EH (cell line): Measurements from ENCODE around the gene MMAA.
"Not testable (repeated sequence)": the region's sequence is repeated elsewhere in the genome, so short reads cannot be mapped to it uniquely, and the experiment has no call there.

Experiments used
- DNase-seq: peaks from one replicate; pipeline ENCODE4 v3.0.0-alpha.2; 2015; ENCODE audit warnings: low read depth

The MMAA gene

GRCh38 chr4:145635117-145635516, 15.9 kb downstream of the MMAA start:
- no peak for DNase-seq

- DNase-seq: peak; percentile 5
These were observed 16.4 kb downstream of the MMAA start for GRCh38 chr4:145635630-145636029.

- DNase-seq: no peak
These were observed 20.1 kb downstream of the MMAA start for GRCh38 chr4:145639186-145639698.

DNA sequence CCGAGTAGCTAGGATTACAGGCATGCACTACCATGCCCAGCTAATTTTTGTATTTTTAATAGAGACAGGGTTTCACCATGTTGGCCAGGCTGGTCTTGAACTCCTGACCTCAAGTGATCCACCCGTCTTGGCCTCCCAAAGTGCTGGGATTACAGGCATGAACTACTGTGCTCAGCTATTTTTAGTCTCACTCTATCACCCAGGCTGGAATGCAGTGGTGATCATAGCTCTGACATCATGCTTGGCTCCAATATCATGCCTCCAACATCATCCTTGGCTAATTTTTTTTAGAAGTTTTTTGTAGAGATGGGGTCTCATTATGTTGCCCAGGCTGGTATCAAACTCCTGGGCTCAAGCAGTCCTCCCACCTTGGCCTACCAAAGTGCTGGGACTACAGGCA, 21.1 kb downstream of the MMAA start:
- peak; percentile 75 for DNase-seq

GRCh38 chr4:145643295-145643694, 24.1 kb downstream of the MMAA start:
- no peak for DNase-seq

DNA sequence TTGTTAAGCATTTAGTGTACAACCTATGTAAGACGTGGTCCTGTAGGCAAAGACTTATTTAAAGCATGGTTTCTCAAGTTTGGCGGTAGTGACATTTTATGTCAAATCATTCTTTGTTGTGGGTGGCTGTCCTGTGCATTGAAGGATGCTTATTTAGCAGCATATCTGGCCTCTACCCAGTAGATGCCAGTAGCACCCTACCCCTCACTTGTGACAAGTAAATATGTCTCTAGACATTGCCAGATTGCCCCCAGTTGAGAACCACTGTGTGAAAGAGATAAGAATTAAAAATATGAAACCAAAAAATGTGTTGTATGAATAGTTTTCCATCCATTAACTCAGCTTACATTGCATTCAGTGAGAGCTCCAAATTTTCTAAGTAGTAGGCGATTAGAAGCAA, 25.5 kb downstream of the MMAA start:
- DNase-seq: peak; percentile 10

GRCh38 chr4:145656156-145656555, 37.0 kb downstream of the MMAA start:
- no peak for DNase-seq

- DNase-seq: no peak
These were observed 40.9 kb downstream of the MMAA start for GRCh38 chr4:145660064-145660463.

DNA sequence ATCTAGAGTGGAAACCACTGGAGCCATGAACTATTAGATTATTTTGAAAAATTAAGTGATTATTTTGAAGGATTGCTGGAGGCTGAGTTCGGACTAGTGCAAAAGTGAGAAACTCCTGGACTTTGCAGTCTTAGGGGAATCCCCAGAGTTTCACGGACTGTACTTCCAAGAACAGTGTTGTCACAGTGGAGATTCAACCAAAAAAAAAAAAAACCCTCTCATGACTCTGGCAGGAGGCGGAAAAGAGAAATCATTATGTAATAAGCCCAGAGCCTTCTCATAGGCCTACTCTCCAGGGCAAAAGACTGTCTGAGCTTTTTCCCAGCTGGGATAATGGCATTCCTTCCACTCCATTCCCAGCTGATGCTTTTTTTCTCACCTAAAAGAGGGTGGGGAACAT, 44.0 kb downstream of the MMAA start:
- DNase-seq: no peak

GRCh38 chr4:145665773-145666172, 46.6 kb downstream of the MMAA start:
- peak; percentile 4 for DNase-seq

GRCh38 chr4:145670422-145670821, 51.2 kb downstream of the MMAA start:
- no peak for DNase-seq

DNA sequence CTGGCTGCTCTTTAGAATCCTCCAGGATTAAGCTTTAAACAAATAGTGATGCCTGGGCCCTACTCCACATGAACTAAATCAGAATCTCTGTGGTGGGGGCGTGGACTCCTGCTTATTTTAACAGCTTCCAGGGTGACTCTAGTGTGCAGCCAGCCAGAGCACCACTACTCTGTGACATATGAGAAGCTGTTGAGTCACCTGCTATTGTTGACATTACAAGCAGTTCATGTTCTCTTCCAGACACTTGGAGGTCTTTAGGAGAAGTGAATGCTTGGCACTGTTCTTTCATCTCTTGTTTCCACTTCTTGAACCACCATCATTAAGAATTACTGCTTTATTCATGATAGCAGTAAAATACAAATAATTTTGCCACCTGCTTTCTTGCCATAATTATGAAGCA, 60.3 kb downstream of the MMAA start:
- peak; percentile 89 for DNase-seq

- peak; percentile 67 for DNase-seq
These were observed 60.8 kb downstream of the MMAA start, which contains the start of gene C4orf51 for GRCh38 chr4:145679991-145680455. Gene C4orf51 (plus strand): TSS chr4:145680146. CDS start chr4:145680204, 58 bp downstream.

DNA sequence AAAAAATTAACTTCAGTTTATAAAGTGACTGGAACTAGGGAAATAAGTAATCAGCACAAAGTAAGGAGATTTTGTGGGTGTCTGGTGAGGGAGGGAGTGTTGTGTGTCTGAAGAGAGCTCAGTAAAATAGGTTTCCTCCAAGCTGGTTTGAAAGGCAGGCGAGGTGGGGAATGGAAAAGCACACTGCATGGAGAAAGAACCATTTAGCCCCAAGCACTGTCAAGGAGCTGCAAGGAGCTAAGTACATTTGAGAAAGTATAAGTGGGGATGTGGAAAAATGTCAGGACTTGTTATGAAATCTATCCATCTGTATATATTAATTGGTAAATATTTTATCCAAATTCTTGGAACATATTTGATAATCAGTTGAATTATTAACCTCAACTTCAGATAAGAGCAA, 61.7 kb downstream of the MMAA start:
- no peak for DNase-seq

GRCh38 chr4:145681518-145681917, 62.3 kb downstream of the MMAA start:
- no peak for DNase-seq

DNA sequence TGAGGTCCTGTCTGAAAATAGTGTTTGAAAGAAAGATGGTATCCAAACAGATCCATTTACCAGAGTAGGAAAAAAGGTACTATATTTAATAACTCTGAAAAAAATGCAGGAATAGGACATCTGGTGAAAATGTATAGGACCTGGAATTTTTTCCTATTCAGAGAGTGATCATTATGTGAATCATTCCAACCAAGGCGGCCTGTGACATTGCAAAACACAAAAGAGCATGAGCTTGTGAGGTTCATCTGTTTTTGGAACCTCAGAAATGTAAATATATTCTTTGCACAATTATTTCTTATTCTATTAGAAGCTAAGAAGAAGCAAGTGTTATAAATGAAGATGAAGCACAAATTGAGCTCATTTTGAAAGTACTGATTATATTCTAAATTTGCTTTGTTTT, 62.8 kb downstream of the MMAA start:
- DNase-seq: peak; percentile 2

DNA sequence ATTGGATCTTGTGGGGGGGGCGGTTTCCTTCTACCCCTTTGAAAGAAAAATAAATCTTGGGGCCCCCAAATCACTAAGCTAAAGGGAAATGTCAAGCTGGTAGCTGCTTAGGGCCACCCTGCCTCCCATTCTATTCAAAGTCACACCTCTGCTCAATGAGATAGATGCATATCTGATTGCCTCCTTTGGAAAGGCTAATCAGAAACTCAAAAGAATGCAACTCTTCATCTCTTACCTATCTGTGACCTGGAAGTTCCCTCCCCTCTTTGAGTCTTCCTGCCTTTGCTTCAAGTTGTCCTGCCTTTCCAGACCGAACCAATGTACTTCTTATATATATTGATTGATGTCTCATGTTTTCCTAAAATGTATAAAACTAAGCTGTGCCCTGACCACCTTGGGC, 67.8 kb downstream of the MMAA start:
- no peak for DNase-seq

GRCh38 chr4:145690610-145691009, 71.4 kb downstream of the MMAA start:
- DNase-seq: no peak

- not testable (repeated sequence) for DNase-seq
These were observed 72.2 kb downstream of the MMAA start for GRCh38 chr4:145691416-145691815.

DNA sequence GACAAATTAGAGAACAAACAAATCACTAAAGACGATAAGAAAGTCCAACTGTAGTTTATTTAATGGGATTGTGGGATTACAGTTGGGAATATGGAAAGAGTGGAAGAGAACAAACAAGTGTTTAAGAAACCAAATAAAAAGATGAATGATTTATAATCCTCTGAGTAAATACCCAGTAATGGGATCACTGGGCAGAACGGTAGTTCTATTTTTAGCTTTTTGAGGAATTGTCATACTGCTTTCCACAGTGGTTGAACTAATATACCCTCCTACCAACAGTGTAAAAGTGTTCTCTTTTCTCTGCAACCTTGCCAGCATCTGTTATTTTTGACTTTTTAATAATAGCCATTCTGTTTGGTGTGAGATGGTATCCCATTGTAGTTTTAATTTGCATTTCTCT, 75.7 kb downstream of the MMAA start:
- peak; percentile 28 for DNase-seq

DNA sequence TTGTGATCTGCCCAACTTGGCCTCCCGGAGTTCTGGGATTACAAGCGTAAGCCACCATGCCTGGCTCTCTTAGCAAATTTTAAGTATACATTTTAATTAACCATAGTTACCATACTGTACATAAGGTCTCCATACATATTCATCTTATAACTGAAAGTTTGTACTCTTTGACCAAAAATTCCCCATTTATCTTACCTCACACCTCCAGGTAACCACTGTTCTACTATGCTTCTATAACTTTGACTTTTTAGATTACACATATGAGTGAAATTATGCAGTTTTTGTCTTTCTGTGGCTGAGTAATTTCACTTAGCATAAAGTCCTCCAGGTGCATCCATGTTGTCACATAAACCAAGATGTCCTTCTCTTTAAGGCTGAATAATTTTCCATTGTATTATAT, 78.1 kb downstream of the MMAA start:
- no peak for DNase-seq

DNA sequence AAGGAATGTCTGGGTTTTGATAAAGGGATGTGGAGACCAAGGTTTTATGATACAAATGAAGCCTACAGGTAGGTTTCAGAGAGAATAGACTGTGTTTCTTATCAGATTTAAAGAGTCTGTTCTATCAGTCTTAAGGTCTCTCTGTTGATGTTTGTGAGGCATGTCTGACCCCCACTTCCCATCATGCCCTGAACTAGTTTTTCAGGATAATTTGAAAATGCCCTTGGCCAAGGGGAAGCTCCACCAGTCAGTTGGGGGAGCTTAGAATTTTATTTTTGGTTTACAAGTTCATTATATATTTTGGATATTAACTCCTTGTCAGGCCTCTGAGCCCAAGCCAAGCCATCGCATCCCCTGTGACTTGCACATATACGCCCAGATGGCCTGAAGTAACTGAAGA, 79.3 kb downstream of the MMAA start:
- DNase-seq: no peak

- DNase-seq: no peak
These were observed 84.8 kb downstream of the MMAA start for GRCh38 chr4:145703850-145704497.

- DNase-seq: no peak
These were observed 90.2 kb downstream of the MMAA start for GRCh38 chr4:145709336-145709735.
